GM12878 (cell line): ENCODE measurements around the gene DOHH.

ENCODE experiments used
- POLR2AphosphoS2 ChIP-seq: IDR thresholded peaks from 2 replicates; pipeline ENCODE4 v1.6.1; 2011; ENCODE audit warnings: low read depth, mild to moderate bottlenecking, low read length, improper control_type of control experiment, moderate library complexity
- POLR2AphosphoS5 ChIP-seq: IDR thresholded peaks from 2 replicates; pipeline ENCODE4 v1.6.1; 2011; ENCODE audit warnings: mild to moderate bottlenecking, low read length, inconsistent platforms
- TF ChIP-seq, protein P1 (sequence below): fragments of 450-650 bp; IDR thresholded peaks from 2 replicates; pipeline ENCODE4 v1.6.1; 2016; ENCODE audit warnings: mild to moderate bottlenecking

DNA sequence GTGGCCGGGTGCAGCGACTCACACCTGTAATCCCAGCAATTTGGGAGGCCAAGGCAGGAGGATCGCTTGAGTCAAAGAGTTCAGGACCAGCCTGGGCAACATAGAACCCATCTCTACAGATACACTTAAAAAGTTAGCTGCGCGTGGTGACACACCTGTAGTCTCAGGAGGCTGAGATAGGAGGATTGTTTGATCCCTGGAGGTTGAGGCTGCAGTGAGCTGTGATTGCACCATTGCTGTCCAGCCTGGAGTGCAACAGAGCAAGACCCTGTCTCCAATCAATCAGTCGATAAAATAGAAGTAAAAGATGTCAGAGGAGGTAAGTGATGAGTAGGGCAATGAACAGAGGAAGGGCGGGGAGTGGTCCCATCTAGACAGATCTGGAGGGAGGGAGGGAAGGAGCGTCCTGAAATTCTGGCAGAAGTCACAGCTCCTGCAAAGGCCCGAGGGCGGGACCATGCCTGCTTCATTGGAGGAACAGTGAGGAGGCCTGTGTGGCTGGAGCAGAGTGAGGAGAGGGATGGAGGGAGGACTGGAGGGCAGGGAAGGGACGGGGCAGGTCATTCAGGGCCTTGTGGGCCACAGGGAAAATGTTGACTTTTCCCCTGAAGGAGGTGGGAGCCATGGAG is 29.9 kb downstream of the DOHH start:
- TF ChIP-seq, protein P1, sequence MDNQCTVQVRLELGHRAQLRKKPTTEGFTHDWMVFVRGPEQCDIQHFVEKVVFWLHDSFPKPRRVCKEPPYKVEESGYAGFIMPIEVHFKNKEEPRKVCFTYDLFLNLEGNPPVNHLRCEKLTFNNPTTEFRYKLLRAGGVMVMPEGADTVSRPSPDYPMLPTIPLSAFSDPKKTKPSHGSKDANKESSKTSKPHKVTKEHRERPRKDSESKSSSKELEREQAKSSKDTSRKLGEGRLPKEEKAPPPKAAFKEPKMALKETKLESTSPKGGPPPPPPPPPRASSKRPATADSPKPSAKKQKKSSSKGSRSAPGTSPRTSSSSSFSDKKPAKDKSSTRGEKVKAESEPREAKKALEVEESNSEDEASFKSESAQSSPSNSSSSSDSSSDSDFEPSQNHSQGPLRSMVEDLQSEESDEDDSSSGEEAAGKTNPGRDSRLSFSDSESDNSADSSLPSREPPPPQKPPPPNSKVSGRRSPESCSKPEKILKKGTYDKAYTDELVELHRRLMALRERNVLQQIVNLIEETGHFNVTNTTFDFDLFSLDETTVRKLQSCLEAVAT = no peak
- TF ChIP-seq POLR2AphosphoS5 (no peak), POLR2AphosphoS2 (no peak)
